GM13977 (cell line): ENCODE data around the gene CHAD.

Experiments used
- DNase-seq: peaks from one replicate; pipeline ENCODE4 v3.0.0; 2012; ENCODE audit warnings: low spot score
- in situ Hi-C: fragments of 300-500 bp; cut with MboI; formaldehyde crosslinking; loops from one replicate; pipeline ENCODE4 v1.12.0; 2022; ENCODE audit warnings: low sequenced_read_pairs, low pct_unique_long_range_greater_than_20kb, mixed read lengths, inconsistent platforms; ENCODE audit not compliant: unreplicated experiment
- TF ChIP-seq, protein P1 (sequence below): IDR thresholded peaks from 2 replicates; pipeline ENCODE4 v1.5.1; 2012; ENCODE audit warnings: mild to moderate bottlenecking, control low read depth; ENCODE audit not compliant: insufficient read depth; ENCODE audit errors: extremely low read depth, missing control alignments

CHAD gene

GRCh38 chr17:50458701-50459676 is 9.7 kb downstream of the CHAD start:
- DNase-seq: no peak
- TF ChIP-seq, protein P1, sequence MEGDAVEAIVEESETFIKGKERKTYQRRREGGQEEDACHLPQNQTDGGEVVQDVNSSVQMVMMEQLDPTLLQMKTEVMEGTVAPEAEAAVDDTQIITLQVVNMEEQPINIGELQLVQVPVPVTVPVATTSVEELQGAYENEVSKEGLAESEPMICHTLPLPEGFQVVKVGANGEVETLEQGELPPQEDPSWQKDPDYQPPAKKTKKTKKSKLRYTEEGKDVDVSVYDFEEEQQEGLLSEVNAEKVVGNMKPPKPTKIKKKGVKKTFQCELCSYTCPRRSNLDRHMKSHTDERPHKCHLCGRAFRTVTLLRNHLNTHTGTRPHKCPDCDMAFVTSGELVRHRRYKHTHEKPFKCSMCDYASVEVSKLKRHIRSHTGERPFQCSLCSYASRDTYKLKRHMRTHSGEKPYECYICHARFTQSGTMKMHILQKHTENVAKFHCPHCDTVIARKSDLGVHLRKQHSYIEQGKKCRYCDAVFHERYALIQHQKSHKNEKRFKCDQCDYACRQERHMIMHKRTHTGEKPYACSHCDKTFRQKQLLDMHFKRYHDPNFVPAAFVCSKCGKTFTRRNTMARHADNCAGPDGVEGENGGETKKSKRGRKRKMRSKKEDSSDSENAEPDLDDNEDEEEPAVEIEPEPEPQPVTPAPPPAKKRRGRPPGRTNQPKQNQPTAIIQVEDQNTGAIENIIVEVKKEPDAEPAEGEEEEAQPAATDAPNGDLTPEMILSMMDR: no peak
- in situ Hi-C loops: no loop called here

DNA sequence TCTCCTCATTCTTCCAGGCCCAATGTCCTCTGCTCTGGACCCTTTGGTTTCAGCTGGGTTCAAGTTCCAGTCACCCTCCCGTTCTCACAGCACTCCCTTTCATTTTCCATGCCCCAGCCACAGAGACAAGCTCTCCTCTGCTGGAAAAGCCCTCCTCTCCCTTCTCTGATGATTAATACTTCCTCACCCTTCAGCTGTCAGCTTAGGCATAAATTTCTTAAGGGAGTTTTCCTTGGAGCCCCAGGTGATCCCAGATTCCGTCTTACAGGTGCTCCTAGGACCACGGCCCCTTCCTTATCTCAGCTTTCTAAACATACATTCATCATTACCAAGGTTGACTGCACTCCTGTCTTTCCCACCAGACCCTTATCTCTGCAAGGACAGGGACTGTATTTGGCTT is 10.4 kb downstream of the CHAD start:
- no peak for DNase-seq
- TF ChIP-seq, protein P1: no peak
- in situ Hi-C loops: no loop called here

DNA sequence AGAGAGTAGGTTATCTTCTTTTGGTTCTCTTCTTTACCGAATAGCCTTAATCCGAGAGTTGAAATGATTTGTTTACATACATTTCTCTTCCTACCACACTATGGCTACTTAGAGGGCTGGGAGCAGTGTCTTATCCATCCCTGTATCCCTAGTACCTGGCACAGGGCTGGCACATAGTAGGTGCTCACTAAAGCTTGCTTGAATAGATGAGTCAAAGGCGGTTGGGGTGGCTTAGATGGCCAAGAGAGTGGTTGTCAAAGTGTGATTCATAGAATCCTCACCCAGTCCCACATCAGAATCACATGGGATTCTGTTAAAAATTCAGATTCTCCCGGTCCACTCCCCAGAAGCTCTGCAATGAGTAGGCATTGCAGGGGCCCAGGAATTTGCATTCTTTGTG is 11.1 kb downstream of the CHAD start:
- no peak for DNase-seq
- in situ Hi-C loops: no loop called here
- TF ChIP-seq, protein P1: no peak

DNA sequence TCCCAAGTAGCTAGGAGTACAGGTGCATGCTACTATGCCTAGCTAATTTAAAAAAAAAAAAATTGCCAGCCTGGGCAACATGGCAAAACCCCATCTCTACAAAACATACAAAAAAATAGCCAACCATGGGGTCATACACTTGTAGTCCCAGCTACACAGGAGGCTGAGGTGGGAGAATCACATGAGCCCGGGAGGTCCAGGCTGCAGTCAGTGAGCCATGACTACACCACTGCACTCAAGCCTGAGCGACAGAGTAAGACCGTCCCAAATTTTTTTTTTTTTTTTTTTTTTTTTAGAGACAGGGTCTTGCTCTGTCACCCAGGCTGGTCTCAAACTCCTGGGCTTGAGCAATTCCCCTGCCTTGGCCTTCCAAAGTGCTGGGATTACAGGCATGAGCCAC is 14.8 kb downstream of the CHAD start:
- TF ChIP-seq, protein P1: no peak
- no peak for DNase-seq
- in situ Hi-C loops: no loop called here

DNA sequence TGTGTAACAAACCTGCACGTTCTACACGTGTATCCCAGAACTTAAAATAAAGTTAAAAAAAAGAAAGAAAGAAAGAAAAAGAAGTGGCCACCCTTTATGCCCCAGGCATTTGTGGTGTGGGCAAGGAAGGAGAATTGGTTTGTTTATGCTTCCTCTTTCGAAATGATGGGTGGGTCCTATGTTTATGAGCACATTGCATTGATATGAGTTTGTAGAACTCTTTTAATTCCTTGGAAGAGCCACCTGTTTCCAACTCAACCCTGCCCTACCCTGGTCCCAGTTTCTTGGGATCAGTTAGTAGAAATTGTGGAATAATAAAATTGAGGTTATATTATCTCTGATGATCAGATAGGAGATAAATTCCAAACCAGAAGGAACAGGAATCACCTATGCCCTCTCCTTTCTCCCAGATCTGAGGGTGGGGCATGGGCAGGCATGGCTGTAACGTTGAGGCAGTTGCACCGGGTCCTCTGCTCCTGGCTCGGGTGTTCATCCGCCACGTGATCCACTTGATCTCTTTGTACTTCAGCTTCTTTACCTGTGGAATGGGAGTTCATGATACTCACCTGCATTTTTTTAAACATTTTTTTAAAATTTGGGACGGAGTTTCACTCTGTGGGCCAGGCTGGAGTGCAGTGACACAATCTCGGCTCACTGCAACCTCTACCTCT is 15.9 kb downstream of the CHAD start:
- DNase-seq: no peak
- TF ChIP-seq, protein P1: no peak
- in situ Hi-C loops: no loop called here

- TF ChIP-seq, protein P1: no peak
- DNase-seq: no peak
- in situ Hi-C loops: no loop called here
These were observed 16.6 kb downstream of the CHAD start for GRCh38 chr17:50451943-50452629.
